ENCODE results near the gene RNF41.

RNF41 gene

DNA sequence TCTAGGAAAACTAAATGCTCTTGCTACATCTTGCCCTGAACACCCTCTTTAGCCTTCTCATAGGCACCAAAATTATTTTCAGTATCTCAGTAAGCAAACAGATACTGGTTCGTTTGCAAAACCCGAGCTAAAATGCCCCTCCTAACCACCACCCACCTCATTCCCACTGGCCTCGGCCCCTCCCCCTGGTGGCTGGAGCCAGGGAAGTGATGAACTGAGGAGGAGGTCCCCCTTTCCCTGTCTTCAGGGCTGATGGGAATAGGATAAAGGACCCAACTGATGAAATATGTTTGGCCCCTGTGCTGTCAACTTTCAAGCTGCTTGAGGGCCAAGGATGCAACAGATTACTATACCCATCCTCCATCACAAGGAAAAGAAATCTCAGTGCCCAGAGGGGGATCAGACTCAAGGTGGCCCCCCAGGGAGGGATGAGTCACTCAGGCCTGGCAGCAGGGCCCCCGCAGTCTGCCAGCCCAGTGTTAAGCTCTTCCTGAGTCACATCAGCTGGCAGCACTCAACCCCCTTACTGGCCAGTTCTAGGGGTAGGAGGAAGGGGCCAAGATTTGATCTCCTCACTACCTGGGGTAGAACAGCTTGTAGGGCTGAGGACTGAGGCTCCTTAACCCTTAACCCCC is 34.7 kb upstream of the RNF41 start:
- peak; percentile 13 for DNase-seq (ENCODE audit: low read depth)
- TF ChIP-seq, protein P1, sequence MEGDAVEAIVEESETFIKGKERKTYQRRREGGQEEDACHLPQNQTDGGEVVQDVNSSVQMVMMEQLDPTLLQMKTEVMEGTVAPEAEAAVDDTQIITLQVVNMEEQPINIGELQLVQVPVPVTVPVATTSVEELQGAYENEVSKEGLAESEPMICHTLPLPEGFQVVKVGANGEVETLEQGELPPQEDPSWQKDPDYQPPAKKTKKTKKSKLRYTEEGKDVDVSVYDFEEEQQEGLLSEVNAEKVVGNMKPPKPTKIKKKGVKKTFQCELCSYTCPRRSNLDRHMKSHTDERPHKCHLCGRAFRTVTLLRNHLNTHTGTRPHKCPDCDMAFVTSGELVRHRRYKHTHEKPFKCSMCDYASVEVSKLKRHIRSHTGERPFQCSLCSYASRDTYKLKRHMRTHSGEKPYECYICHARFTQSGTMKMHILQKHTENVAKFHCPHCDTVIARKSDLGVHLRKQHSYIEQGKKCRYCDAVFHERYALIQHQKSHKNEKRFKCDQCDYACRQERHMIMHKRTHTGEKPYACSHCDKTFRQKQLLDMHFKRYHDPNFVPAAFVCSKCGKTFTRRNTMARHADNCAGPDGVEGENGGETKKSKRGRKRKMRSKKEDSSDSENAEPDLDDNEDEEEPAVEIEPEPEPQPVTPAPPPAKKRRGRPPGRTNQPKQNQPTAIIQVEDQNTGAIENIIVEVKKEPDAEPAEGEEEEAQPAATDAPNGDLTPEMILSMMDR (IDR thresholded peaks at IDR 0.05; ENCODE audit: insufficient read depth, low read depth, low read length, missing control alignments), result no peak
- H3K4me3 ChIP-seq (ENCODE audit: low read length), result no peak overlapping the region

DNA sequence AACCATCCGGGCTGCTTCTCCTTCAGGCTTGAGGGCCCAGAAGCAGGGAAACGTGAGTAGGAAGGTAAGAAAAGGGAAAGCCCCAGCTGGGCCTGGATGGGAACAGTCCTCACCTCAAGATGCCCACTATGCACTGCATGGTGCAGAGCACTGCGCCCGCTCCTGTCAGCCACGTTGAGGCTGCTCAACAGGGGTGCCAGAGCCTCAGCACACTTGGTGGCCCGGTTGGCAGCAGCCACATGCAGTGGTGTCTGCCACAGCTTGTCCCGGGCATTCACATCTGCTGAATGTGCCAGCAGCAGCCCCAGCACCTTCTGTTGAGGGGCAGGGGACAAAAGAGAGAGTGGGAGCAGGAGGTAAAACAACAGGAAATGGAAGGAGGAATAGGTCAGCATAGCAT is 33.9 kb upstream of the RNF41 start:
- no peak overlapping the region for H3K4me3 ChIP-seq (ENCODE audit: low read length)
- TF ChIP-seq, protein P1 (IDR thresholded peaks at IDR 0.05; ENCODE audit: insufficient read depth, low read depth, low read length, missing control alignments), result no peak
- DNase-seq (ENCODE audit: low read depth), result no peak

DNA sequence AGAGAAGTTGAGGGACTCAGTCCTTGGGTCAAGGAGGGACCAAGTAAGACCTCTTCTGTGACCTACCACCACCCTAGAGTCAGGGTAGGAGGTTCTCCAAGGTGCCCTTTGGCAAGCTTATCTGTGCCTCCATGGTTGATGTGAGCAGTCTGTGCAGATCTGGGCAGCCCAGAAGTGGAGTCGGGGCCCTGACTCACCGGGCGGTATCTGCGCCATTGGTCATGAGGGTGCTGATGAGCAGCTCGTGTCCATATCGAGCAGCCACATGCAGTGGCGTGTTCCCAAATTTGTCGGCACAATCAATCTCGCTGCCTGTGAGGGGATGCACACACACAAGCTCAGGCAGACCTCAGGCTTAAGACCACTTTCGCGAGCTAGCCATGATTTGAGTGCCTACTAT is 31.4 kb upstream of the RNF41 start:
- TF ChIP-seq, protein P1 (IDR thresholded peaks at IDR 0.05; ENCODE audit: insufficient read depth, low read depth, low read length, missing control alignments), result no peak
- DNase-seq (ENCODE audit: low read depth), result no peak
- H3K4me3 ChIP-seq (ENCODE audit: low read length), result no peak overlapping the region

DNA sequence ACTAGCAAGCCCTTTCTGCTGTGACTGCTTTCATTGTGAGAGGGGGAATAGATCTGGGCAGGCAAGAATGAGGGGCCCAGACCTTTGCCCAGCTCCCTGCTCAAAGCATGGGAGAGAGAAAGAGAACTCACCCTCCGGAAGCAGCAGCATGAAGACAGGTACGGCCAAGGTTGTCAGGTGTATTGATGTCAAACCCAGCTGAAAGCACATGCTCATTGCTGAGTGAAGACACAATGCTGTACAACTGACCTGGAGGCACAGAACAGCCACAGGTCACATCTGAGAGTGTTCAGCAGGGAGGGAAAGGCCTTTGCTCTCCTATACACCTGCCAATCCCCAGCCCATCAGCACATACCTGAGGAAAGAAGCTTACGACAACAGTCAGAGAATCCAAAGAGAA is 30.9 kb upstream of the RNF41 start:
- TF ChIP-seq, protein P1 (IDR thresholded peaks at IDR 0.05; ENCODE audit: insufficient read depth, low read depth, low read length, missing control alignments), result no peak
- no peak overlapping the region for H3K4me3 ChIP-seq (ENCODE audit: low read length)
- DNase-seq (ENCODE audit: low read depth), result no peak

DNA sequence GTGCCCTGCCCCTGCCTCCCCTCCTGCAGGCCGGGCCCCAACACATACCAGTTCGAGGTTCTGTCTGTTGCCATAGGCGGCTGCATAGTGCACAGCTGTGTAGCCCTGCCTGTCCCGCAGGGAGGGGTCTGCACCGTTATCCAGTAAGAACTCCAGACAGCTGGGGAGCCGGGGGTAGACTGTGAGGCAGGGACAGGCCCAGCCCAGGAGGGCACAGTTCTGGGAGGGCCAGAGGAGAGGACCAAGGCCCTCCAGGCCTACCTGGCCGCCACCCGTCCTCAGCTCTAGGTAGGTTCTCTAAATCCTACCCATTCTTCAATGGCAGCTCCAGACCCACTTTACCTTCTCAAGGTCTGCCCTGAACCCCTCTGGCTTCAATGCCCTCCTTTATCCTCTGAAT is 27.0 kb upstream of the RNF41 start:
- no peak overlapping the region for H3K4me3 ChIP-seq (ENCODE audit: low read length)
- TF ChIP-seq, protein P1 (IDR thresholded peaks at IDR 0.05; ENCODE audit: insufficient read depth, low read depth, low read length, missing control alignments), result no peak
- DNase-seq (ENCODE audit: low read depth), result no peak

DNA sequence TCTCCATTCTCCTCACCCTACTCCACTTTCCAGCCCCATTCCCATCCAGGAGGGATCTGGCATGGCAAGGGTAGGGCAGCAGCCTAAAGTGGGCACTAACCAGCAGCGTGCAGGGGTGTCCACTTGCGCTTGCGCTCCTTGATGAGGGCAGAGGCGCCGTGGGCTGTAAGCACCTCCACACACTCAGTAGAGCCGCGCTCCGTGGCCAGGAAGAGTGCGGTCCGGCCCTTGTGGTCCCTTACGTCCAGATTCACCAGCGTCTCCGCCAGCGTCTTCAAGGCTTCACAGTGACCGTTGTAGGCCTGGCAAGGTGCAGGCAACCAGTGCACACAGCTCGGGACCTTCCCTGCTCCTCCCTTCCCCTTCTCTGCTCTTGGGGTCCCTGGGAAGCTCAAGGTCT is 26.2 kb upstream of the RNF41 start:
- DNase-seq (ENCODE audit: low read depth), result no peak
- no peak overlapping the region for H3K4me3 ChIP-seq (ENCODE audit: low read length)
- TF ChIP-seq, protein P1 (IDR thresholded peaks at IDR 0.05; ENCODE audit: insufficient read depth, low read depth, low read length, missing control alignments), result no peak

DNA sequence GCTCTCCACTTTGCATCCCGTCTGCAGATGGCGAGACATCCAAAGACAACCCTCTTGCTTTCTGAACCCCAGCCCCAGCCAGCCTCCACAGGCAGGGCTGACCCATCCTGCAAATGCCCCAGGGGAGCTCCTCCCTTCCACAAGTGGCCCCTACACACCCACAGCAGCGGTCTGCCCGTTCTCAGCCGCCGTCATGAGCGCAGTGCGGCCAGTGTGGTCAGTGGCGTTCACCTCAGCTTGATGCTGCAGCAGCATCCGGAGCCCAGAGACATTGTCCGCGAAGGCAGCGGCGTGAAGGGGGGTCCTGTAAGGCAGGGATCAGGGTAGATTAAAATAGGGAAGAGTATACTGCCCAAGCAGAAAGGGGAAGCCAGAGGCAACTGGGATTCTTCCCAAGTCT is 22.8 kb upstream of the RNF41 start:
- H3K4me3 ChIP-seq (ENCODE audit: low read length), result no peak overlapping the region
- TF ChIP-seq, protein P1 (IDR thresholded peaks at IDR 0.05; ENCODE audit: insufficient read depth, low read depth, low read length, missing control alignments), result no peak
- DNase-seq (ENCODE audit: low read depth), result no peak
